ENCODE measurements around the gene RNF213.
"Not testable (repeated sequence)": the region's sequence is repeated elsewhere in the genome, so short reads cannot be mapped to it uniquely, and the experiment has no call there.

The RNF213 gene

GRCh38 chr17:80394629-80395216 lies 134.1 kb downstream of the RNF213 start:
- DNase-seq (ENCODE audit: low read depth), result no peak

DNA sequence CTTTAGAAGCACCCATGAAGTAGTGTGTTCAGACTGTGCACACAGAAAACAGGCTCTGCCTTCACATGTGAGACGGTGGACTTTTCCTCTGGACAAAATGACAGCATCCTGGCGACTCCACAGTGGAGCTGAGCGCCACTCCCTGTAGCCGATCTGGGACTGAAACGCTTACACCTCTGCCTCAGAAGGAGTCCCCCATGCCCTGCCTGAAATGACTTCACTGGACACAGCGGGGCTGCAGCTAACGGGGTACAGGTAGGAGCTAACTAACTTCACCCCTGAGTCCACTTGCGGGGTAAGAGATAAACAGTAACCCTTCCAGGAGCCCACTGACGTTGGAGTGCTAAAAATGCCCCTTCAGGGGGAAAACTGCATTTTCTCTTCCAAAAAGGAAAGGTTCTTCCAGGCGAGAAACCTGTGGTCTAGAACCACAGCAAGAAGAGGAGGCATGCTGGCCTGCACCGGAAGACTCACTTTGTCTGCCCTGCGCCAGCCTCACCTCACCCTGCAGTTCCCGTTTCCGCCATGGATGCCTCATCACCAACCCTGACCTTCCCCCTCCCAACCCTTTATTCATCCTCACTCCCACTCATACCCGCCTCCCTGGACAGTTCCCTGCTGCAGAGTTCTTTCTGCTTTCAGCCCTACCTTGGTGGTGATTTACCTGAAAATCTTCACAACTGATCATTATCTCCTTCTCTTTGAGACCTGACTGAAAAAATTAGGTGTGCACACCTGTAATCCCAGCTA lies 134.9 kb downstream of the RNF213 start:
- DNase-seq (ENCODE audit: low read depth), result no peak

DNA sequence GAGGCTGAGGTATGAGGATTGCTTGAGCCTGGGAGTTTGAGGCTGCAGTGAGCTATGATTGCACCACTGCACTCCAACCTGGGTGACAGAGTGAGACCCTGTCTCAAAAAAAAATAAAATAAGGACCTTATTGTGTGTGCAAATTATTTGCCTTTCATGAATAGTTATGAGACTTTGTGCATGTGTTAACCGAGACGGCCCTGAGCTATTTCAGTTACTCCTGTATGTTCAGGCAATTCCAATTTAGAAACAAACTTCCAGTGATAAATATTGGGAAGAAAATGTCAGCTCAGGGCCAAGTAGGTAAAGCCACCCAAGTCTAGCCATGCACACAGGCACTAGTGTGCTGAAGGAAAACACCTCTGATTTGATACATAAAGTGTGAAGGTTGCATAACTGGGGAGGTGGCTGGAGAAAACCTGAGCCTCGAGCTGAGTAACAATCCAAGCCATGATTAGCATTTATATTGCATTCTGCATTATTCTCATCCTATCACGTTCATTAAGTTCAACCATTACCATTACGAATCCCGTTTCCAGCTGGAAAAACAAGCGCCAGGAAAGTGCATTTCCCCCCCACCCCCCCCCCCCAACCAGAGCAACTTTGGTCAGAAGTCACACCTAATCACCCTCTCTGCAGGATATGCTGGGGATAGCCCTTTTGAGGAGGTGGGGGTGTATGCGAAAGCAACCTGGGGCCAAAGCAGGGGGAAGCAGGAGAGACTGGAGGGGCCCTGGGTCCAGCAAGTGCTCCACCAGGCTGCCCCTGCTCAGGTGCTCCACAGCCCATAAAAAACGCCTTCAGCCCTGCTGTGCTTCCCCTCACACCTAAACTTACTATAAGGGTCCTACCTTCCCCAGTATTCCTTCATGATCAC lies 135.7 kb downstream of the RNF213 start:
- DNase-seq (ENCODE audit: low read depth), result no peak

DNA sequence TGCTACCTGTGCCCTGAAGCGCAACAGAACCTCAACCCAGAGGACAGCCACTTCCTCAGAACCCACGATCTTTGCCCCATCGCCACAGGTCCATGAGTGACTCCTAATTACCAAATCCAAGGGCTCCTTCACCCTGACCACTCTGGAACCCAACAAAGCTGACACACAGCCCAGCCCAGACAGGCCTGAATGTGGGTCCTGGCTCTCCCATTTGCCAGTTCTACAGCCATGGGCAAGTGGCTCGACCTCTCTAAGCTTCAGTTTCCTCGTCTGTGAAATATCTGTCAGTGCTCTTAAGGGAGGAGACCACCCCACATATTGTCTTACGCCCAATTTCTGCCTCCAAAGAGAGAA lies 136.4 kb downstream of the RNF213 start:
- DNase-seq (ENCODE audit: low read depth), result no peak

GRCh38 chr17:80397686-80398085 lies 137.0 kb downstream of the RNF213 start:
- DNase-seq (ENCODE audit: low read depth), result no peak

- not testable (repeated sequence) for DNase-seq (ENCODE audit: low read depth)
These were observed 140.4 kb downstream of the RNF213 start for GRCh38 chr17:80401086-80401485.

DNA sequence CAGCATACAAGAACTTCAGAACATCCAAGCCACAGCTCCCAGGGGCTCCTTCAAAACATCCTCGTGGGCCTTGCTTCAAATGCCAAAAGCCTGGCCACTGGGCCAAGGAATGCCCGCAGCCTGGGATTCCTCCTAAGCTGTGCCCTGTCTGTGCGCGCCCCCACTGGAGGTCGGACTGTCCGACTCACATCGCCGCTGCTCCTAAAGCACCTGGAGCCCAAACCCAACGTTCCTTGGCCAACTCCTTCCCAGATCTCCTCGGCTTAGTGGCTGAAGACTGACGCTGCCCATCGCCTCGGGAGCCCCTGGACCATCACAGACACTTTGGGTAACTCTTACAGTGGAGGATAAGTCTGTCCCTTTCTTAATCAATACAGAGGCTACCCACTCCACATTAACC lies 141.4 kb downstream of the RNF213 start:
- DNase-seq (ENCODE audit: low read depth), result not testable (repeated sequence)

DNA sequence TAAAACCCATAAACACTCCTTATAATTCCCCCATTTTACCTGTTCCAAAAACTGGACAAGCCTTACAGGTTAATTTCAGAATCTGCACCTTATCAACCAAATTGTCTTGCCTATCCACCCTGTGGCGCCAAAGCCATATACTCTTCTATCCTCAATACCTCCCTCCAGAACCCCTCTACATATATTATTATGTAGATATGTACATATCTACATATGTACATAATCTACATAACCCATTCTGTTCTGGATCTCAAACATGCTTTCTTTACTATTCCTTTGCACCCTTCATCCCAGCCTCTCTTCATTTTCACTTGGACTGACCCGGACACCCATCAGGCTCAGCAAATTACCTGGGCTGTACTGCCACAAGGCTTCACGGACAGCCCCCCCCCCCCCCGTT lies 142.3 kb downstream of the RNF213 start:
- no peak for DNase-seq (ENCODE audit: low read depth)

DNA sequence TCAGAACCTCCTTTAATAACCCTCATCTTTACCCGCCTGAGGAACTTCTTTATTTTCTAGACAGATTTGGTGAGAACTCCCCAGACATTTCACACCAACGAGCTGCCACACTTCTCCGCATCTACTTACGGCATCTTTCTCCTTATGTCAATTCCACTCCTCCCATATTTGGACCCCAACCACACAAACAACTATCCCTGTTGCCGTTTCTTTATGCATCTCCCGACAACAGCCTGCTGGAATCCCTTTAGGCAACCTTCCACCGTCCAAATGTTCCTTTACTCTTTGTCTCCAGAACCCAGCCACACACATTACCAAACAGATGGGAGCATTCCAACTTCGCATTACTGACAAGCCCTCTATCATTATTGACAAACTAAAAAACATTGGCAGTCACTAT lies 145.5 kb downstream of the RNF213 start:
- DNase-seq (ENCODE audit: low read depth), result no peak

- DNase-seq (ENCODE audit: low read depth), result not testable (repeated sequence)
These were observed 147.3 kb downstream of the RNF213 start for GRCh38 chr17:80407917-80408316.

DNA sequence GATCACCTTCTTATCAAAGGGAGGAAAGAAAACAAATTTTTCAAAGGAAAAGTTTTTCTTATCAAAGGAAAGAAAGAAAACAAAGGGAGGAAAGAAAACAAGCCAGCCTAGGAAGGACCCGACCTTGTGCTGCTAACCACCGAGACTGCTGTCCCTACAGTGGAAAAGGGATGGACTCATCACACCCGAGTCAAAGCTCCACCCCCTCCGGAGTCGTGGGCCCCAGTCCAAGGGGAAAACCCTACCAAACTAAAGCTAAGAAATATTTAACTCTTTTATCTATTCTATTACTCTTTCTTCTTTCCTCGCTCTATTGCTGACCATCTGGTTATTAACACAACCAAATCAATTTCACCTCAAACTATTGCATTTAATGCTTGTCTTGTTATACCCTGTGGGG lies 148.2 kb downstream of the RNF213 start:
- DNase-seq (ENCODE audit: low read depth), result no peak

DNA sequence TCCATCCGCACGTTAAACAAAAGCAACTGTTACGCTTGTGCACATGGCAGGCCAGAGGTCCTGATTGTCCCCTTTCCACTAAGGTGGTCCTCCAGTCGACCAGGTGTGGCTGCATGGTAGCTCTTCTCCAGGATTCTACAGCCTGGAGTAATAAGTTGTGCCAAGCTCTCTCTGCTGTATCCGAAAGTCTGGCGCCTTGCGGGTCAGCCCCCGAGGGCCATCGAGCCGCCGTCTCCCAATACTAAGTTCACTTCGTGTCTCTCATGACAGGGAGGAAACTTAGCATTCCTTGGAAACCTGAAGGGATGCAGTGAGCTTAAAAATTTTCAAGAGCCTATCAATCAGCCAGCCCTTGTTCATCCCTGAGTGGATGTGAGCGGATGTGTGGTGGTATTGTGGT lies 149.0 kb downstream of the RNF213 start:
- DNase-seq (ENCODE audit: low read depth), result no peak

- DNase-seq (ENCODE audit: low read depth), result not testable (repeated sequence)
These were observed 149.9 kb downstream of the RNF213 start for GRCh38 chr17:80410441-80411087.

- no peak for DNase-seq (ENCODE audit: low read depth)
These were observed 153.3 kb downstream of the RNF213 start for GRCh38 chr17:80413771-80414507.

DNA sequence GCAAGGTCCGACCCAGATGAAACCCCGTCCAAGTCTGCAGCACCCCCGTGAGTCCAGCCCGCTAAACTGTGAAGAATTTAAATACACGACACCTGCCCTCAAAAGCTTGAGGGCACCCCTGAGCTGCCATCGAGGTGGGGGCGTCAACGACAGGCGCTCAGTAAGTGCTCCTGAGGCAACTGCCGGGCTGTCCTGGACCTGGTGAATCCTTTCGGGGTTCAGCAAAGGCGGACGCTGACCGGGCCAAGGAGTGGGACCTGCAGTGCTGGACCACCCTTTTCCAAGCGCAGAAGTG lies 153.8 kb downstream of the RNF213 start:
- DNase-seq (ENCODE audit: low read depth), result no peak

- DNase-seq (ENCODE audit: low read depth), result peak; percentile 91
These were observed 154.4 kb downstream of the RNF213 start, which contains the start of gene ENDOV for GRCh38 chr17:80414803-80415625. TSS of gene ENDOV (plus strand) at chr17:80415167. CDS start at chr17:80415195, 28 bp downstream.

GRCh38 chr17:80415626-80416137 lies 155.0 kb downstream of the RNF213 start:
- no peak for DNase-seq (ENCODE audit: low read depth)

- no peak for DNase-seq (ENCODE audit: low read depth)
These were observed 155.7 kb downstream of the RNF213 start for GRCh38 chr17:80416260-80416939.

DNA sequence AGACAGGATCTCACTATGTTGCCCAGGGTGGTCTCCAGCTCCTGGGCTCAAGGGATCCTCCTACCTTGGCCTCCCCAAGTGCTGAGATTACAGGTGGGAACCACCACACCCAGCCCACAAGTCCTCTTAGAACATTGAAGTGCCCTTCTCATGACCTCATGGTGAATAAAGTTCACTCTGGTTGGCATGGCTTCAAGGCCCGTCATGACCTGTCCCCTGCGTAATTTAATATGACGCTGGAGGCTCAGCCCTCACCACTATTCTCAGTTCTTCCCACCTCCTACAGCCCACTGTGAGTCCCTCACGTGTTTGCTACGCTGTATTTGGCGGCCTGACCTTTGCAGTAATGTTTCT lies 156.3 kb downstream of the RNF213 start:
- DNase-seq (ENCODE audit: low read depth), result no peak

- no peak for DNase-seq (ENCODE audit: low read depth)
These were observed 157.9 kb downstream of the RNF213 start for GRCh38 chr17:80418589-80418988.
